ENCODE results near the gene ASB11. TPM values are rescaled to one million over a fixed set of nuclear protein-coding genes. Genes with fewer than 3 reads are reported as not detected.

The ASB11 gene
- total and polyA plus RNA-seq, 10 of the 15 experiments (the other 5 are each of a cell fraction or from before 2014, with no cell fraction given) = not detected

- RAD21 ChIA-PET (ENCODE audit: unreplicated experiment) = interaction anchor here (0.6 to 3.3 kb wide), 16 partner anchors 9 to 1204 kb away, joined by 3 to 46 read pairs (median 4); partner anchors contain the start of gene GLRA2
- ATAC-seq (peak; percentile 85), DNase-seq (ENCODE audit: low read depth, low spot score) (peak; percentile 17), FAIRE-seq (no peak)
- POLR2A ChIA-PET = interaction anchor here (1.5 kb wide), 1 partner anchor 10 kb away, joined by 3 read pairs; no protein-coding TSS in a partner anchor
- H3K36me3 ChIP-seq (ENCODE audit: control insufficient read depth in 2 of 2, insufficient read depth in 2 of 2, low read length in 1 of 2) = no peaks in the 10 kb centered on the region
- no TSS peak for BruUV-seq (replicated peaks)
- no peak overlapping the region for H3K27ac ChIP-seq (ENCODE audit: control insufficient read depth, insufficient read depth)
- H3K9ac ChIP-seq (ENCODE audit: control insufficient read depth, insufficient read depth, low read length) = no peak overlapping the region
- H3K4me3 ChIP-seq = no peak overlapping the region
- no peaks in the 10 kb centered on the region for H3K79me2 ChIP-seq (ENCODE audit: control insufficient read depth, insufficient read depth, low read length)
- H3K4me2 ChIP-seq (ENCODE audit: control insufficient read depth, insufficient read depth) = no peak overlapping the region
- no peaks in the 10 kb centered on the region for H3K9me3 ChIP-seq (replicated peaks; ENCODE audit: control insufficient read depth, insufficient read depth, low read length)
- H2AFZ ChIP-seq (ENCODE audit: control insufficient read depth, low read depth, low read length) = no peak overlapping the region
- SMC1A ChIA-PET (ENCODE audit: uncharacterized antibody, unreplicated experiment) = interaction anchor here (0.6 to 3.3 kb wide), 20 partner anchors 10 to 1149 kb away, joined by 3 to 38 read pairs (median 3); no protein-coding TSS in a partner anchor
- under 1% methylated on average over 5 of the region's 5 CpGs for WGBS (ENCODE audit: insufficient coverage, insufficient replicate concordance, low lambda C conversion rate, missing lambda C conversion rate)
- in situ Hi-C loops (cut with MboI) = loop anchor here (10.0 kb wide), 1 partner anchor 1198 kb away; no protein-coding TSS in a partner anchor
- CTCF ChIA-PET = interaction anchor here (0.6 to 3.0 kb wide), 24 partner anchors 10 to 1204 kb away, joined by 3 to 45 read pairs (median 3); no protein-coding TSS in a partner anchor
- H3K27me3 ChIP-seq (replicated peaks in 1 of 2; ENCODE audit: control insufficient read depth in 2 of 2, insufficient read depth in 2 of 2, low read length in 1 of 2) = no peaks in the 10 kb centered on the region
- no peaks in the 10 kb centered on the region for H3K4me1 ChIP-seq (ENCODE audit: control insufficient read depth, insufficient read depth, low read length)
- intact Hi-C loops (cut with micrococcal nuclease; ENCODE audit: unreplicated experiment) = loop anchor here (1.0 to 10.0 kb wide), 6 partner anchors 86 to 1204 kb away; no protein-coding TSS in a partner anchor
- H4K20me1 ChIP-seq (ENCODE audit: control insufficient read depth, insufficient read depth) = no peaks in the 10 kb centered on the region
- TF ChIP-seq SP1 (IDR thresholded peaks at IDR 0.05; ENCODE audit: low read depth, low read length) (no peak), RAD21 (IDR thresholded peaks at IDR 0.05; ENCODE audit: insufficient read depth, low read depth, low read length) (peak; percentile 85), ZNF622 (IDR thresholded peaks at IDR 0.05) (no peak), HSF1 (IDR thresholded peaks at IDR 0.05; ENCODE audit: low read depth, low read length) (no peak), SMC3 (IDR thresholded peaks at IDR 0.05; ENCODE audit: borderline replicate concordance, low read length) (peak; percentile 83), YY1 (IDR thresholded peaks at IDR 0.05; ENCODE audit: low read depth, low read length) (0 out of 2 replicates have a peak, but pooled peaks have one; percentile 12), CREM (IDR thresholded peaks at IDR 0.05; ENCODE audit: low read depth) (no peak), ZNF687 (IDR thresholded peaks at IDR 0.05) (no peak), STAT1 (conservative IDR thresholded peaks at IDR 0.05) (no peak), JUNB (IDR thresholded peaks at IDR 0.05) (no peak), MAX (IDR thresholded peaks at IDR 0.05; ENCODE audit: low read depth, low read length) (no peak), POLR2AphosphoS2 (IDR thresholded peaks at IDR 0.05; ENCODE audit: low read depth, low read length) (no peak), MEF2B (IDR thresholded peaks at IDR 0.05; ENCODE audit: partially characterized antibody, poor library complexity, severe bottlenecking) (no peak), EGR1 (IDR thresholded peaks at IDR 0.05; ENCODE audit: borderline replicate concordance in 1 of 2, low read depth in 2 of 2, low read length in 2 of 2) (no peak), HDGF (IDR thresholded peaks at IDR 0.05) (no peak), CTCF (IDR thresholded peaks at IDR 0.05 in 2 of 3, conservative IDR thresholded peaks at IDR 0.05 in 1 of 3; ENCODE audit: control insufficient read depth in 2 of 3, extremely low read depth in 1 of 3, insufficient read depth in 1 of 3, low read depth in 3 of 3, low read length in 3 of 3) (peak; percentile 56 to 65 (median 64))
These were observed 72.4 kb downstream of the ASB11 start for GRCh38 chrX:15242899-15243555.

Measured in GM12878 (cell line).